Loucy (cell line): ENCODE measurements around the gene CASKIN2.

Source experiments
- H2AFZ ChIP-seq: fragments of 200-600 bp; sonication (generic); 2 replicates; pipeline ENCODE4 v1.6.0; 2016; ENCODE audit warnings: antibody characterized with exemption, mild to moderate bottlenecking, low read length, moderate library complexity
- H3F3A ChIP-seq: fragments of 200-600 bp; 2 replicates; pipeline ENCODE4 v1.6.0; 2016; ENCODE audit warnings: antibody characterized with exemption, low read depth, mild to moderate bottlenecking
- H3K27me3 ChIP-seq: fragments of 200-600 bp; sonication (generic); 2 replicates; pipeline ENCODE4 v1.6.1; 2014; ENCODE audit warnings: low read length, mild to moderate bottlenecking; ENCODE audit not compliant: insufficient read depth, poor library complexity, severe bottlenecking
- H3K36me3 ChIP-seq: fragments of 200-600 bp; sonication (generic); 2 replicates; pipeline ENCODE4 v1.6.1; 2016; ENCODE audit warnings: low read length; ENCODE audit not compliant: insufficient read depth
- H3K4me1 ChIP-seq: fragments of 200-600 bp; sonication (generic); 2 replicates; pipeline ENCODE4 v1.5.1; 2014; ENCODE audit warnings: low read length, mild to moderate bottlenecking; ENCODE audit not compliant: insufficient read depth, poor library complexity, severe bottlenecking
- H3K4me2 ChIP-seq: fragments of 200-600 bp; sonication (generic); 2 replicates; pipeline ENCODE4 v1.6.0; 2014; ENCODE audit warnings: antibody characterized with exemption, low read length, low read depth, mild to moderate bottlenecking; ENCODE audit not compliant: poor library complexity, severe bottlenecking
- H3K4me3 ChIP-seq: fragments of 200-600 bp; sonication (generic); 2 replicates; pipeline ENCODE4 v1.5.1; 2014; ENCODE audit warnings: low read length, mild to moderate bottlenecking, mixed read lengths; ENCODE audit not compliant: poor library complexity, severe bottlenecking
- H3K79me2 ChIP-seq: fragments of 200-600 bp; sonication (generic); 2 replicates; pipeline ENCODE4 v1.6.1; 2014; ENCODE audit warnings: low read length; ENCODE audit not compliant: insufficient read depth
- H3K9ac ChIP-seq: fragments of 200-600 bp; sonication (generic); 2 replicates; pipeline ENCODE4 v1.6.0; 2014; ENCODE audit warnings: mild to moderate bottlenecking, low read depth, low read length, moderate library complexity; ENCODE audit not compliant: poor library complexity, severe bottlenecking
- H3K9me2 ChIP-seq: fragments of 200-600 bp; sonication (generic); replicated peaks from 2 replicates; pipeline ENCODE4 v1.6.1; 2016; ENCODE audit warnings: low read depth, low read length, mixed read lengths
- H3K9me3 ChIP-seq: fragments of 200-600 bp; sonication (generic); 2 replicates; pipeline ENCODE4 v1.6.1; 2014; ENCODE audit warnings: mild to moderate bottlenecking, antibody characterized with exemption, low read length, low read depth; ENCODE audit not compliant: insufficient read depth
- H4K20me1 ChIP-seq: fragments of 200-600 bp; sonication (generic); 2 replicates; pipeline ENCODE4 v1.6.0; 2014; ENCODE audit warnings: antibody characterized with exemption, low read length, mild to moderate bottlenecking; ENCODE audit not compliant: insufficient read depth, poor library complexity, severe bottlenecking
- EZH2phosphoT487 ChIP-seq: fragments of 200-600 bp; IDR thresholded peaks from 2 replicates; pipeline ENCODE4 v1.6.1; 2018; ENCODE audit warnings: antibody characterized with exemption, mild to moderate bottlenecking, moderate library complexity, borderline replicate concordance
- TF ChIP-seq, protein P1 (sequence below): fragments of 200-600 bp; sonication (generic); conservative IDR thresholded peaks from 2 replicates; pipeline ENCODE4 v1.5.1; 2014; ENCODE audit warnings: mild to moderate bottlenecking, antibody characterized with exemption, low read length

Gene CASKIN2, protein sequence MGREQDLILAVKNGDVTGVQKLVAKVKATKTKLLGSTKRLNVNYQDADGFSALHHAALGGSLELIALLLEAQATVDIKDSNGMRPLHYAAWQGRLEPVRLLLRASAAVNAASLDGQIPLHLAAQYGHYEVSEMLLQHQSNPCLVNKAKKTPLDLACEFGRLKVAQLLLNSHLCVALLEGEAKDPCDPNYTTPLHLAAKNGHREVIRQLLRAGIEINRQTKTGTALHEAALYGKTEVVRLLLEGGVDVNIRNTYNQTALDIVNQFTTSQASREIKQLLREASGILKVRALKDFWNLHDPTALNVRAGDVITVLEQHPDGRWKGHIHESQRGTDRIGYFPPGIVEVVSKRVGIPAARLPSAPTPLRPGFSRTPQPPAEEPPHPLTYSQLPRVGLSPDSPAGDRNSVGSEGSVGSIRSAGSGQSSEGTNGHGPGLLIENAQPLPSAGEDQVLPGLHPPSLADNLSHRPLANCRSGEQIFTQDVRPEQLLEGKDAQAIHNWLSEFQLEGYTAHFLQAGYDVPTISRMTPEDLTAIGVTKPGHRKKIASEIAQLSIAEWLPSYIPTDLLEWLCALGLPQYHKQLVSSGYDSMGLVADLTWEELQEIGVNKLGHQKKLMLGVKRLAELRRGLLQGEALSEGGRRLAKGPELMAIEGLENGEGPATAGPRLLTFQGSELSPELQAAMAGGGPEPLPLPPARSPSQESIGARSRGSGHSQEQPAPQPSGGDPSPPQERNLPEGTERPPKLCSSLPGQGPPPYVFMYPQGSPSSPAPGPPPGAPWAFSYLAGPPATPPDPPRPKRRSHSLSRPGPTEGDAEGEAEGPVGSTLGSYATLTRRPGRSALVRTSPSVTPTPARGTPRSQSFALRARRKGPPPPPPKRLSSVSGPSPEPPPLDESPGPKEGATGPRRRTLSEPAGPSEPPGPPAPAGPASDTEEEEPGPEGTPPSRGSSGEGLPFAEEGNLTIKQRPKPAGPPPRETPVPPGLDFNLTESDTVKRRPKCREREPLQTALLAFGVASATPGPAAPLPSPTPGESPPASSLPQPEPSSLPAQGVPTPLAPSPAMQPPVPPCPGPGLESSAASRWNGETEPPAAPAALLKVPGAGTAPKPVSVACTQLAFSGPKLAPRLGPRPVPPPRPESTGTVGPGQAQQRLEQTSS (N-terminal part only)

DNA sequence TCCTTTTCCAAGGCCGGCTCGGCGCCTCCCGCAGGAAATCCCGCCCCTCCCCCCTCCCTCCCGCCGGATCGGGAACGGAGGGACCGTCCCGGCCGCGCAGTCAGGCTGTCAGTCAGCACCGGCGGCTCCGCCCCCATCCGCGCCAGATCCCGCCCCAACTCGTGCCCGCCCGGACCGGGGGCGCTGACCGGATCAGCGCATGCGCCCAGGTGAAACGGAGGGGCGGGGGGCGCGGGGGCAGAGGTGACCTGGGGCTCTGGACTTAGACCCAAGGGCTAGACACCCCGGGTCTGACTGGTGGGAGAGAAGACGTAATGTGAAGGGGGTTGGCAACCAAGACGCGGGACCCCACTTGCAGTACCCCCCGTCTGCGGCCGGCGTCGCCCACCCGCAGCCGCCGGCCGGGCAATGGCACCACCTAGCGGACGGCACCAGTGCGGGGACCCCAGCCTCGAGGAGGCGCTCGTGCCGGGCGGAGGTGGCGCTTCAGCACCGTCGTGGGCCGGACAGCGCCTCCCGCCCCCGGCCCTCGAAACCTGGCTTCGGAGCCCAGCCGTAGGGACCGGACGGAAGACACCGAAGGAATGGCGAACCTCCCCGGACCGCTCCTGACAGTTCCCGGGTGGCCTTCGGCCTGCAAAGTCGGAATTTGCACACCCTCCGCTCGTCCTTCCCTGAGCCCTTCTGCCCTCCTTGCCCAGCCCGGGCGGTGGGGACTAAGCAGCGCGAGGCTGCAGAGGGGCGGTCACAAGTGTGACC is at the start of gene CASKIN2:
Gene CASKIN2 (minus strand): TSS at position 42 of the 759 bp plus-strand sequence. CDS start 1,733 bp downstream, outside the sequence.
- peaks cover 36% of the 10 kb centered on the region for H3K4me1 ChIP-seq
- no peaks in the 10 kb centered on the region for H3K9me2 ChIP-seq
- peaks cover 13% of the 10 kb centered on the region for H4K20me1 ChIP-seq
- peak within 1 kb of the TSS; percentile 65 for H3K9ac ChIP-seq
- H3K4me3 ChIP-seq = peak within 1 kb of the TSS; percentile 84
- H3K36me3 ChIP-seq = no peaks in the 10 kb centered on the region
- no peaks in the 10 kb centered on the region for H3F3A ChIP-seq
- no peaks in the 10 kb centered on the region for H3K27me3 ChIP-seq
- H3K9me3 ChIP-seq = no peaks in the 10 kb centered on the region
- H2AFZ ChIP-seq = peak within 1 kb of the TSS; percentile 85
- H3K79me2 ChIP-seq = peaks cover 8% of the 10 kb centered on the region; the same call in 1 of the 2 replicates
- TF ChIP-seq EZH2phosphoT487 = no peak
- TF ChIP-seq, protein P1, sequence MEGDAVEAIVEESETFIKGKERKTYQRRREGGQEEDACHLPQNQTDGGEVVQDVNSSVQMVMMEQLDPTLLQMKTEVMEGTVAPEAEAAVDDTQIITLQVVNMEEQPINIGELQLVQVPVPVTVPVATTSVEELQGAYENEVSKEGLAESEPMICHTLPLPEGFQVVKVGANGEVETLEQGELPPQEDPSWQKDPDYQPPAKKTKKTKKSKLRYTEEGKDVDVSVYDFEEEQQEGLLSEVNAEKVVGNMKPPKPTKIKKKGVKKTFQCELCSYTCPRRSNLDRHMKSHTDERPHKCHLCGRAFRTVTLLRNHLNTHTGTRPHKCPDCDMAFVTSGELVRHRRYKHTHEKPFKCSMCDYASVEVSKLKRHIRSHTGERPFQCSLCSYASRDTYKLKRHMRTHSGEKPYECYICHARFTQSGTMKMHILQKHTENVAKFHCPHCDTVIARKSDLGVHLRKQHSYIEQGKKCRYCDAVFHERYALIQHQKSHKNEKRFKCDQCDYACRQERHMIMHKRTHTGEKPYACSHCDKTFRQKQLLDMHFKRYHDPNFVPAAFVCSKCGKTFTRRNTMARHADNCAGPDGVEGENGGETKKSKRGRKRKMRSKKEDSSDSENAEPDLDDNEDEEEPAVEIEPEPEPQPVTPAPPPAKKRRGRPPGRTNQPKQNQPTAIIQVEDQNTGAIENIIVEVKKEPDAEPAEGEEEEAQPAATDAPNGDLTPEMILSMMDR = peak; percentile 99
- peak within 1 kb of the TSS; percentile 99 for H3K4me2 ChIP-seq

- H3K36me3 ChIP-seq = no peaks in the 10 kb centered on the region
- H3K4me2 ChIP-seq = no peak overlapping the region
- no peaks in the 10 kb centered on the region for H3F3A ChIP-seq
- H3K9me2 ChIP-seq = no peaks in the 10 kb centered on the region
- H4K20me1 ChIP-seq = no peaks in the 10 kb centered on the region
- no peak overlapping the region for H3K9ac ChIP-seq
- no peaks in the 10 kb centered on the region for H3K27me3 ChIP-seq
- TF ChIP-seq EZH2phosphoT487 = no peak
- TF ChIP-seq, protein P1 = no peak
- H3K4me3 ChIP-seq = no peak overlapping the region
- no peak overlapping the region for H2AFZ ChIP-seq
- no peaks in the 10 kb centered on the region for H3K79me2 ChIP-seq
- H3K4me1 ChIP-seq = no peaks in the 10 kb centered on the region
- no peaks in the 10 kb centered on the region for H3K9me3 ChIP-seq
These were observed 49.7 kb upstream of the CASKIN2 start for GRCh38 chr17:75565066-75565465.

- Histone ChIP-seq H3K79me2 (no peaks in the 10 kb centered on the region), H3K4me3 (no peak overlapping the region), H2AFZ (no peak overlapping the region), H3K36me3 (no peaks in the 10 kb centered on the region), H3K9ac (no peak overlapping the region), H3K4me1 (no peaks in the 10 kb centered on the region), H3K9me2 (no peaks in the 10 kb centered on the region), H3K27me3 (no peaks in the 10 kb centered on the region), H4K20me1 (no peaks in the 10 kb centered on the region), H3K4me2 (no peak overlapping the region), H3K9me3 (no peaks in the 10 kb centered on the region), H3F3A (no peaks in the 10 kb centered on the region)
- TF ChIP-seq, protein P1 = no peak
- no peak for TF ChIP-seq EZH2phosphoT487
These were observed 48.9 kb upstream of the CASKIN2 start for GRCh38 chr17:75564195-75564594.
